ENCODE measurements around the gene FFAR1.

The FFAR1 gene
- 0 to 0.24 reads per million in 2 donors for total RNA-seq

GRCh38 chr19:35347171-35347929 lies at the start of gene FFAR1:
Gene FFAR1, plus strand, starts transcription at chr19:35347902. Its CDS starts 3,650 bp downstream, at chr19:35351552.
- DNase-seq: peak; percentile 27

GRCh38 chr19:35297922-35298321 lies 49.8 kb upstream of the FFAR1 start:
- no peak for DNase-seq

GRCh38 chr19:35298561-35298972 lies 49.1 kb upstream of the FFAR1 start:
- DNase-seq: no peak

- DNase-seq: no peak
Observed at GRCh38 chr19:35299523-35300338, 48.0 kb upstream of the FFAR1 start.

DNA sequence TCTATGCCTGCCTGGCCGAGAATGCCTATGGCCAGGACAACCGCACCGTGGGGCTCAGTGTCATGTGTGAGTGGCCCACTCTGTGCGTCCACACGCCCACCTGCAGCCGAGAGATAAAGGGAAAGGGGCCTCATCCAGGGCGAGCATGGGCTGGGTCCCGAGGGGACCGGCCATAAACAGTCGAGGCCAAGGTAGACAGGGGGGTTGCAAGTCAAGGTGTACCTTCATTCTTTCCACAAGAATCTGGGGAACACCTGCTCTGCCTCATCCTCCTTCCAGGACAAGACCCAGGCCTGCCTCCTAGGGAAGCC lies 47.4 kb upstream of the FFAR1 start:
- DNase-seq: no peak

- no peak for DNase-seq
Observed at GRCh38 chr19:35301961-35302360, 45.7 kb upstream of the FFAR1 start.

DNA sequence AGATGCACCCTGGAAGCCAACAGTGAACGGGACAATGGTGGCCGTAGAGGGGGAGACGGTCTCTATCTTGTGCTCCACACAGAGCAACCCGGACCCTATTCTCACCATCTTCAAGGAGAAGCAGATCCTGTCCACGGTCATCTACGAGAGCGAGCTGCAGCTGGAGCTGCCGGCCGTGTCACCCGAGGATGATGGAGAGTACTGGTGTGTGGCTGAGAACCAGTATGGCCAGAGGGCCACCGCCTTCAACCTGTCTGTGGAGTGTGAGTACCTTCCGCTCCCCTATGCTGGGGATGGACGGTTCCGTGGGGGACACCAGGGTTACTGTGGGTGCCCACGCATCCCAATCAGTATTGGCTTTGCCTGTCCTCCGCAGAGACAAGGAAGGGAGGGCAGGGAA lies 45.3 kb upstream of the FFAR1 start:
- no peak for DNase-seq

GRCh38 chr19:35303357-35303915 lies 44.3 kb upstream of the FFAR1 start:
- DNase-seq: no peak

- no peak for DNase-seq
Observed at GRCh38 chr19:35304036-35304435, 43.7 kb upstream of the FFAR1 start.

DNA sequence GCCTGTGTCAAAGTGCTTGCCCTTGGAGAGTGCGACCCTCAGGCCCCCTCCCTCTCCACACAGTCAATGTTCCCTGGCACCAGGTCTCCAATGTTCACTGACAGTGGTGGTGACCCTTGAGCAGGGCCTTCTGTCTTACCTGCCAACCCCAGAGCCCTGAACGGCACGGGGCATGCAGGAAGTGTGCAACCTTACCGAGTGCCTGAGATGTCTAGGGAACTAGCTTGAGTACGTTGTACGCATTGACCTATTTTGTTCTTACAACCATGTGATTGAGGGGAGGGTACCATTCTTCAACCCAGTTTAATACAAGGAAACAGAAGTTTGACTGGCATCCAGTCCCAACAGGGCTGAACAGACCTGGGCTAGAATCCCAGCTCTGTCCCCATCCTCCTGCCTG lies 42.5 kb upstream of the FFAR1 start:
- DNase-seq: no peak

- no peak for DNase-seq
Observed at GRCh38 chr19:35306473-35307246, 41.0 kb upstream of the FFAR1 start.

DNA sequence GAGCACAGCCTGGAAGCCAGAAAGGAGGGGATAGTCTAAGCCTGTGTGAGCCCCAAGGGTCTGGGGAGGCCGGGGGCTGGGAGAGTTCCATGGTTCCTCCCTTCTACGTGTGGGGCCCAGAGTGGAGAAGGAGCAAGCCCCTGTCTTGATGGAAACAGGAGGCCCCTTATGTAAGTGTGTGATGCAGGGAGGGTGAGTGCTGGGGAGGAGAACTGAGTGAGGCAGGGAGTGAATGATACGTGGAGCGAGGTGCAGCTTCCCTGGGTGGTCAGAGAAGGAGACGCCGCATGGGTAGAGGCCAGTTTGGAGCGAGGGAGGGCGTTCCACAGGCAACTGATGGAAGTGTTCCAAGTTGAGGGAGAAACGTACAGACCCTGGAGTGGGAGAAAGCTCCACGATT lies 39.8 kb upstream of the FFAR1 start:
- DNase-seq: no peak

DNA sequence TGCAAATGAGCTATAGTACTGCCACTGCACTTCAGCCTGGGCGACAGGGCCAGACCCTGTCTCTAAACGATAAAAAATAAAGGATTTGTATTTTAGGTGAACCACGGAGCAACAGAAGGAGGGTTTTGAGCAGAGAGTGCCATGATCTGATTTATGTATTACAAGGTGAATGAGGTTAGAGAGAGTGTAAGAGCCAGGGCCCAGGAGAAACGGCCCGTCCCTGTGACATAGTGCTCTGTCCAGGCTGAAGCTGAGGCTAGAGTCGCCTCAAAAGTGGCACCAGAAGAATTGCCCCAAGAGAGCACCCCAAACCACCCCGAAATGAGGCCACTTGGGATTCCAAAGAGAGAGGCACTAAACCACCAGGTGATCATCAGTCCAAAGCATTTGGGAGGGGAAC lies 38.8 kb upstream of the FFAR1 start:
- no peak for DNase-seq

GRCh38 chr19:35309481-35310279 lies 38.0 kb upstream of the FFAR1 start:
- no peak for DNase-seq

- no peak for DNase-seq
Observed at GRCh38 chr19:35310331-35310730, 37.4 kb upstream of the FFAR1 start.

GRCh38 chr19:35310811-35311465 lies 36.8 kb upstream of the FFAR1 start:
- no peak for DNase-seq

DNA sequence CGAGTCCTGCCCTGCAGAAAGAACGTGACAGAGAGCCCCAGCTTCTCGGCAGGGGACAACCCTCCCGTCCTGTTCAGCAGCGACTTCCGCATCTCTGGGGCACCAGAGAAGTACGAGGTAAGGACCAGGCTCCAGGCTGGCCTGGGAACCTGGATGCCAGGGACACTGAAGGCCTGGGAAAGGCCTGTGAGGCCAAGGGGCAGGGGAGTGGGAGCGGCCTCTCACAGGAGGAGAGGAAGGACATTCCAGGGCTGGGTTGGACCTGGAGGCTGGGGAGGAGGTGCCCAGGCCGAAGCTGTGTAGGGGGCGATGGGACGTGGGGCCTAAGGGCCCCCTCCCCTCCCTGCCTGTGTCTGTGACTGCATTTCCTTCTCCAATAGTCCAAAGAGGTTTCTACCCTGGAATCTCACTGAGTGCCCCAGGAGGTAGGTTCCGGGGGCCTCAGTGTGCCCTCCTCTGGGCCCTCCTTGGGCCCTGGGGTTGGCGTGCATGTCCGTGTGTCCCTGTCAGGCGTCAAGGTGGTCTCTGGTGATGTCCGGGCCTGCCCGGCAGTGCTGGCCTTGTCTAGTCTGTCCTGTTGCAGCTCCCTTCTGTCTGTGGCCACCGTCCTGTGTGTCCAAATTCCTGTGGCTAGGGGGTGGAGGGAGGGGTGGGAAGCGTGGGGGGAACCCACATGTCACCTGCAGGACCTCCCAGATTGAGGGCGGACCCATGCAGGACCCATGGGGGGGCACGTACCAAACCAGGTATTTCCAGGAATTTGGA lies 35.6 kb upstream of the FFAR1 start:
- no peak for DNase-seq

- DNase-seq: no peak
Observed at GRCh38 chr19:35313587-35313986, 34.1 kb upstream of the FFAR1 start.

DNA sequence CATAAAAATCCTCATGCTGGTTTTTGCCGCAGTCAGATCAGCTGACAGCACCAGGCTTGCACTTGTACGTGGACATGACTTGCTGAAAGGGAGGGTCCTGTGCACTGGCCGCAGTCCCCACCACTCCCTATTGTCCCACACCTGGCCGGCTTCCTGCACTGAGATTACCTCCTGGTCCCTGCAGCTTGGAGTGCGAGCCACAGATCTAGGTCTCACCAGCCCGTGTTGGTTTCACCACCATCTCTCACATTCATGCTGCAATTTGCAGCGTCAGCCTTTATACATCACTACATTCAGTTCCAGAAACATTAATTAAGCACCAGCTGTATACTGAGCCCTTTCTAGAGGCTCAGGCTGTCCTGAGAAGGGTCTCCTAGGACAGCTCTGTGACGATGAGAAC lies 33.7 kb upstream of the FFAR1 start:
- DNase-seq: no peak

DNA sequence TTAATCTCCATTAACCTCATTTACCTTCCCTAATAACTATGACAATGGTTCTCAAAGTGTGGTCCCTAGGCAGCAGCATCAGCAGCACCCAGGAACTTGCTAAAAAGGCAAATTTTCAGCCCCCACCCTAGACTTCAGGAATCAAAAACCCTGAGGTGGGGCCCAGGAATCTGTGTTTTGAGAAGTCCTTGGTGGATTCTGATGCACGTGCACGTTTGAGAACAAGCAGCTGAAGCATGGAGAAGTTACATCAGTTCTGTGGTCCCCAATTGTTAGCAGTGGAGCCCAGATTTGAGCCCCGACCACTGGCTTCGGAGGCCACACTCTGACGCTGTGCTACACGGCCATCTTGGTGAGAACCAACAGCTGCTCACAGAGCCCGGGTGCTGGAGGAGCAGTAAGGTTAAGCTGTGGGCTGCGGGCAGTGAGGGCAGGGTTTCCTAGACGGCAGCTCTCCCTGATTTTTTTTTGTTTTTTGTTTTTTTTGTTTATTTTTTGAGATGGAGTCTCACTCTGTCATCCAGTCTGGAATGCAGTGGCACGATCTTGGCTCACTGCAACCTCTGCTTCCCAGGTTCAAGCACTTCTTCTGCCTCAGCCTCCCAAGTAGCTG lies 32.7 kb upstream of the FFAR1 start:
- DNase-seq: no peak

- no peak for DNase-seq
Observed at GRCh38 chr19:35315883-35316282, 31.8 kb upstream of the FFAR1 start.
